GM12874 (cell line): ENCODE measurements around the gene SUGT1.

Experiments
- TF ChIP-seq, protein P1 (sequence below): IDR thresholded peaks from 2 replicates; pipeline ENCODE4 v1.5.1; 2011; ENCODE audit warnings: low read depth, mild to moderate bottlenecking, control low read depth, low read length, moderate library complexity; ENCODE audit not compliant: insufficient read depth

The SUGT1 gene

DNA sequence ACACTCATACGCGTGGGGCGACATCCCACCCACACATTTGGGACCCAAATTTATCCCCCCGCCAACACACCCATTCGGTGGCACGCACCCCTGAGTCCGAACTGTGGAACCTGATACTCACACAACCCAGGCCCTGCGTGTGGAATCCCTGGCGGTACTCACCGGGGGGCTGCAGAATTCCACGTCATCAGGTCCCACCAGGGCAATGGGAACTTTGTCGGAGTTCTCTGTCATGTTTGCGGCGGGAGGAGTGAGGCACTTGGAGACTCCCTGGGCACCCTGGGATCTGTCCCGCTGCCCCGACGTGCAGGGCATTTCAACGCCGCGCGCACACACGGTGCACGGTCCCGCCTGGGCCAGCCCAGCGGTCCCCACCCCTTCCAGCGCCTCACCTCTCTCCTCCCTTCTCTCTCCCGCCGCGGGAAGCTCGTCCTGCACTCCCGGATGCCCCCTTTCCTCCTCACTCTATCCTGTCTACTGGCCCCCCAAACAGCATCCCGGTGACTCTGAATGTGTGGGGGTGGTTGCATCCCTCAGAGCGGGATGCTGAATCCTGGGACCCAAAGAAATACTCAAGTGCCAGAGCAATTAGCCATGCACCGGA, 86.9 kb downstream of the SUGT1 start, which contains the start of gene CNMD:
Gene CNMD, minus strand, starts transcription at position 353 of the 604 bp plus-strand sequence. Its CDS starts 119 bp downstream, at position 234.
- TF ChIP-seq, protein P1, sequence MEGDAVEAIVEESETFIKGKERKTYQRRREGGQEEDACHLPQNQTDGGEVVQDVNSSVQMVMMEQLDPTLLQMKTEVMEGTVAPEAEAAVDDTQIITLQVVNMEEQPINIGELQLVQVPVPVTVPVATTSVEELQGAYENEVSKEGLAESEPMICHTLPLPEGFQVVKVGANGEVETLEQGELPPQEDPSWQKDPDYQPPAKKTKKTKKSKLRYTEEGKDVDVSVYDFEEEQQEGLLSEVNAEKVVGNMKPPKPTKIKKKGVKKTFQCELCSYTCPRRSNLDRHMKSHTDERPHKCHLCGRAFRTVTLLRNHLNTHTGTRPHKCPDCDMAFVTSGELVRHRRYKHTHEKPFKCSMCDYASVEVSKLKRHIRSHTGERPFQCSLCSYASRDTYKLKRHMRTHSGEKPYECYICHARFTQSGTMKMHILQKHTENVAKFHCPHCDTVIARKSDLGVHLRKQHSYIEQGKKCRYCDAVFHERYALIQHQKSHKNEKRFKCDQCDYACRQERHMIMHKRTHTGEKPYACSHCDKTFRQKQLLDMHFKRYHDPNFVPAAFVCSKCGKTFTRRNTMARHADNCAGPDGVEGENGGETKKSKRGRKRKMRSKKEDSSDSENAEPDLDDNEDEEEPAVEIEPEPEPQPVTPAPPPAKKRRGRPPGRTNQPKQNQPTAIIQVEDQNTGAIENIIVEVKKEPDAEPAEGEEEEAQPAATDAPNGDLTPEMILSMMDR: no peak

- TF ChIP-seq, protein P1: no peak
These were observed 90.9 kb downstream of the SUGT1 start for GRCh38 chr13:52743569-52743968.

GRCh38 chr13:52743988-52744387, 91.4 kb downstream of the SUGT1 start:
- TF ChIP-seq, protein P1: no peak

DNA sequence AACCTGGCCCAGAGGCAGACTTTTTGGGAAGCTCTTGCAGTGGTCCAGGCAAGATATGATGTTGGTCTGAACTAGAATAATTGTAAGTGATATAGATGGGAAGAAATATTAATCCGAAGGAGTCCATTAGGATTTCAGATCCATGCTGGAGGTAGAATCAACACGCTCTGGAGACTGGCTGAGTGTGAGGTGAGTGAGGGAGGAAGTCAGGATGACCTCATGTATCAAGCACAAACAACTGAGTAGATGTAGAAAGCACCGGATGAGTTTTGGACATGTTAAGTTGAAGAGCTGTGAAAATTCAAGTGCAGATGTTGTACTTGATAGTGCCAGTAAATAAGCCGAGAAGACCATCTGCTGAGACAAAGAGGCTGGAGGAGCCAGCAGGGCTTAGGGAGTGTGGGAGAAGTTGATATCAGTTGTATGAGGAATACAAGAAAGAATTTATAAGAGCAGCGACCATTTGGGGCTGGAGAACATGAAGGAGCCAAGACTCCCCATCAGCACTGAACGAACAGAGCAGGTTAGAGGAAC, 92.3 kb downstream of the SUGT1 start:
- TF ChIP-seq, protein P1: no peak

DNA sequence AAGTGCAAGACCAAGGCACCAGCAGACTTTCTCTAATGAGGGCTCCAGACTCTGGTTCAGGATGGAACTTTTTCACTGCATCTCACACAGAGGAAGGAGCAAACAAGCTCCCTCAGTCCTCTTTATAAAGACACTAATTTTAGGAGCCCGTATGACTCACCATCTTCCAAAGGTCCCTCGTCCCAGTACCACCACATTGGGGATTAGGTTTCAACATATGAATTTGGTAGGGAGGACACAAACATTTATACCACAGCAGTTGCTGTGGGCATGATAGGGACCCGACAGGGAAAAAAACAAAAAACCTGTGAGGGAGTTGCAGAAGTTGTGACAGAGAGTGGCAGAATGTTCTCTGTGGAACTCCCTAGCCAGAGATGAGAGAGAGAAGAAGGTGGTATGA, 93.5 kb downstream of the SUGT1 start:
- TF ChIP-seq, protein P1: no peak

GRCh38 chr13:52749419-52749818, 96.8 kb downstream of the SUGT1 start:
- TF ChIP-seq, protein P1: no peak
